ENCODE measurements around the gene SIGLEC9. TPM values are rescaled to one million over a fixed set of nuclear protein-coding genes. Genes with fewer than 3 reads are reported as not detected.

The SIGLEC9 gene
- total RNA-seq, 1 experiment from 2014 or later: not detected

DNA sequence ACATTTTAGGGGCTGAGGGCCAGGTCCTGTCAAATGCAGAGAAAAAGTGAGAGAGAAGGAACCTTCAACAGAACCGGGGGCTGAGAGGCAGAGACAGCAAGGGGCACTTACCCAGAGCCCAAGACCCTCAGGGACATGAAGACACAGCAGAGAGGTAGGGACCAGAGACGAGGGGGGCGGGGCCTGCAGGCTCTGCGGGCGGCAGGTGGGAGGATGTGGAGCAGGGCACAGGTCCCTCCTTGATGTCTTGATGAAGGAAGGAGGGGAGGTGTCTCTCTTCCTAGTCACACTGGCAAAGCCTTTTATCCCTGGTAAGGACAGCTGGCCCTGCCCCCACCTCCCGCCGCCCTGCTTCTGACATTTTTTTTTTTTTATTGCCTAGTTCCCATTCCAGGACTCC is 42.1 kb upstream of the SIGLEC9 start, which contains the start of gene KLK14:
KLK14 (minus strand) TSS at position 277 of the 400 bp plus-strand sequence; CDS start at position 4, 273 bp downstream.
- Histone ChIP-seq H3K79me2 (ENCODE audit: insufficient read depth, low read length) (no peaks in the 10 kb centered on the region), H3K27me3 (ENCODE audit: insufficient read depth, low read length) (no peaks in the 10 kb centered on the region), H4K20me1 (ENCODE audit: insufficient read depth) (no peaks in the 10 kb centered on the region), H2AFZ (ENCODE audit: low read depth, low read length, poor library complexity, severe bottlenecking) (no peak within 1 kb of the TSS), H3K4me2 (ENCODE audit: low read length) (no peak within 1 kb of the TSS), H3K9ac (ENCODE audit: low read length) (no peak within 1 kb of the TSS), H3K9me3 (ENCODE audit: control insufficient read depth in 1 of 2, insufficient read depth in 1 of 2, low read depth in 1 of 2, low read length in 2 of 2) (no peaks in the 10 kb centered on the region), H3K9me2 (ENCODE audit: insufficient read depth) (no peaks in the 10 kb centered on the region), H3K4me1 (ENCODE audit: control insufficient read depth in 1 of 2, insufficient read depth in 2 of 2, low read length in 2 of 2) (no peaks in the 10 kb centered on the region), H3K4me3 (replicated peaks in 1 of 2; ENCODE audit: low read depth in 1 of 2, low read length in 2 of 2) (no peak within 1 kb of the TSS), H3K27ac (ENCODE audit: low read depth, low read length) (no peak within 1 kb of the TSS), H3K36me3 (ENCODE audit: control insufficient read depth in 1 of 2, insufficient read depth in 2 of 2, low read length in 2 of 2) (no peaks in the 10 kb centered on the region)
- TF ChIP-seq CEBPB (IDR thresholded peaks at IDR 0.05; ENCODE audit: low read depth) (no peak), ATF3 (IDR thresholded peaks at IDR 0.05) (no peak)
- no TSS peak for BruUV-seq (replicated peaks)
- RAD21 ChIA-PET (ENCODE audit: low non-redundant PET in 1 of 2, low total read pairs in 2 of 2, uncharacterized antibody in 2 of 2, unreplicated experiment in 2 of 2): no interaction called here
- DNase-seq (ENCODE audit: low read depth, low spot score) (no peak), ATAC-seq (no peak)
- intact Hi-C loops (cut with micrococcal nuclease): no loop called here
- POLR2A ChIA-PET: no interaction called here
- CTCF ChIA-PET: no interaction called here

DNA sequence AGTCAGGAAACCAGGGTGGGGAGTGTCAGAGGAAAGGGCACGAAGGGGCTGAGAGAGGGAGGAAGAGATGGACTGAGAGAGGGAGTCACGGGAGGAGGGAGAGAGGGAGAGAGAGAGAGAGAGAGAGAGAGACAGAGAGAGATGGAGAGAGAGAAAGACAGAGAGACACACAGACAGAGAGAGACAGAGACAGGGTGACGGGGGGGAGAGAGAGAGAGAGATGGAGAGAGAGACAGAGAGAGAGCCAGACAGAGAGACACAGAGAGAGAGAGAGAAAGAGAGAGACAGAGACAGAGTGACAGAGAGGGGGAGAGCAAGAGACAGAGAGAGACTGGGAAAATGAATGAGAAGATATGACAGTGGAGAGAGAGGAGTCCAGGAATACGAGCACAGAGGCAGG is 41.5 kb upstream of the SIGLEC9 start:
- Histone ChIP-seq H3K4me1 (ENCODE audit: control insufficient read depth in 1 of 2, insufficient read depth in 2 of 2, low read length in 2 of 2) (no peaks in the 10 kb centered on the region), H3K4me2 (ENCODE audit: low read length) (no peak overlapping the region), H2AFZ (ENCODE audit: low read depth, low read length, poor library complexity, severe bottlenecking) (no peak overlapping the region), H3K27ac (ENCODE audit: low read depth, low read length) (no peak overlapping the region), H3K9me2 (ENCODE audit: insufficient read depth) (no peaks in the 10 kb centered on the region), H3K27me3 (ENCODE audit: insufficient read depth, low read length) (no peaks in the 10 kb centered on the region), H3K36me3 (ENCODE audit: control insufficient read depth in 1 of 2, insufficient read depth in 2 of 2, low read length in 2 of 2) (no peaks in the 10 kb centered on the region), H3K4me3 (replicated peaks in 1 of 2; ENCODE audit: low read depth in 1 of 2, low read length in 2 of 2) (no peak overlapping the region), H3K9ac (ENCODE audit: low read length) (no peak overlapping the region), H4K20me1 (ENCODE audit: insufficient read depth) (no peaks in the 10 kb centered on the region), H3K9me3 (ENCODE audit: control insufficient read depth in 1 of 2, insufficient read depth in 1 of 2, low read depth in 1 of 2, low read length in 2 of 2) (no peaks in the 10 kb centered on the region), H3K79me2 (ENCODE audit: insufficient read depth, low read length) (no peaks in the 10 kb centered on the region)
- ChIA-PET CTCF (no interaction called here), RAD21 (ENCODE audit: low non-redundant PET in 1 of 2, low total read pairs in 2 of 2, uncharacterized antibody in 2 of 2, unreplicated experiment in 2 of 2) (no interaction called here), POLR2A (no interaction called here)
- intact Hi-C loops (cut with micrococcal nuclease): no loop called here
- TF ChIP-seq YY1 (IDR thresholded peaks at IDR 0.05; ENCODE audit: extremely low read depth, insufficient replicate concordance, low read depth, low read length): no peak
- TF ChIP-seq RAD21 (IDR thresholded peaks at IDR 0.05; ENCODE audit: low read depth): no peak
- no peak for TF ChIP-seq EGR1 (IDR thresholded peaks at IDR 0.05; ENCODE audit: low read depth)
- no peak for TF ChIP-seq EZH2 (IDR thresholded peaks at IDR 0.05)
- TF ChIP-seq MAX (IDR thresholded peaks at IDR 0.05): no peak
- TF ChIP-seq, protein P1, sequence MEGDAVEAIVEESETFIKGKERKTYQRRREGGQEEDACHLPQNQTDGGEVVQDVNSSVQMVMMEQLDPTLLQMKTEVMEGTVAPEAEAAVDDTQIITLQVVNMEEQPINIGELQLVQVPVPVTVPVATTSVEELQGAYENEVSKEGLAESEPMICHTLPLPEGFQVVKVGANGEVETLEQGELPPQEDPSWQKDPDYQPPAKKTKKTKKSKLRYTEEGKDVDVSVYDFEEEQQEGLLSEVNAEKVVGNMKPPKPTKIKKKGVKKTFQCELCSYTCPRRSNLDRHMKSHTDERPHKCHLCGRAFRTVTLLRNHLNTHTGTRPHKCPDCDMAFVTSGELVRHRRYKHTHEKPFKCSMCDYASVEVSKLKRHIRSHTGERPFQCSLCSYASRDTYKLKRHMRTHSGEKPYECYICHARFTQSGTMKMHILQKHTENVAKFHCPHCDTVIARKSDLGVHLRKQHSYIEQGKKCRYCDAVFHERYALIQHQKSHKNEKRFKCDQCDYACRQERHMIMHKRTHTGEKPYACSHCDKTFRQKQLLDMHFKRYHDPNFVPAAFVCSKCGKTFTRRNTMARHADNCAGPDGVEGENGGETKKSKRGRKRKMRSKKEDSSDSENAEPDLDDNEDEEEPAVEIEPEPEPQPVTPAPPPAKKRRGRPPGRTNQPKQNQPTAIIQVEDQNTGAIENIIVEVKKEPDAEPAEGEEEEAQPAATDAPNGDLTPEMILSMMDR (IDR thresholded peaks at IDR 0.05 in 2 of 3, conservative IDR thresholded peaks at IDR 0.05 in 1 of 3; ENCODE audit: borderline replicate concordance in 1 of 3, insufficient read depth in 1 of 3, low read depth in 2 of 3, low read length in 2 of 3): no peak
- no peak for TF ChIP-seq POLR2A (IDR thresholded peaks at IDR 0.05; ENCODE audit: borderline replicate concordance, extremely low read depth, insufficient read depth, insufficient read length)
- no peak for TF ChIP-seq CBX3 (IDR thresholded peaks at IDR 0.05; ENCODE audit: low read depth)
- TF ChIP-seq EZH2phosphoT487 (IDR thresholded peaks at IDR 0.05; ENCODE audit: borderline replicate concordance): no peak
- no peak for TF ChIP-seq ZNF274 (IDR thresholded peaks at IDR 0.05; ENCODE audit: low read depth, low read length)
- TF ChIP-seq SRF (IDR thresholded peaks at IDR 0.05; ENCODE audit: low read depth): no peak
- TF ChIP-seq, protein P2, sequence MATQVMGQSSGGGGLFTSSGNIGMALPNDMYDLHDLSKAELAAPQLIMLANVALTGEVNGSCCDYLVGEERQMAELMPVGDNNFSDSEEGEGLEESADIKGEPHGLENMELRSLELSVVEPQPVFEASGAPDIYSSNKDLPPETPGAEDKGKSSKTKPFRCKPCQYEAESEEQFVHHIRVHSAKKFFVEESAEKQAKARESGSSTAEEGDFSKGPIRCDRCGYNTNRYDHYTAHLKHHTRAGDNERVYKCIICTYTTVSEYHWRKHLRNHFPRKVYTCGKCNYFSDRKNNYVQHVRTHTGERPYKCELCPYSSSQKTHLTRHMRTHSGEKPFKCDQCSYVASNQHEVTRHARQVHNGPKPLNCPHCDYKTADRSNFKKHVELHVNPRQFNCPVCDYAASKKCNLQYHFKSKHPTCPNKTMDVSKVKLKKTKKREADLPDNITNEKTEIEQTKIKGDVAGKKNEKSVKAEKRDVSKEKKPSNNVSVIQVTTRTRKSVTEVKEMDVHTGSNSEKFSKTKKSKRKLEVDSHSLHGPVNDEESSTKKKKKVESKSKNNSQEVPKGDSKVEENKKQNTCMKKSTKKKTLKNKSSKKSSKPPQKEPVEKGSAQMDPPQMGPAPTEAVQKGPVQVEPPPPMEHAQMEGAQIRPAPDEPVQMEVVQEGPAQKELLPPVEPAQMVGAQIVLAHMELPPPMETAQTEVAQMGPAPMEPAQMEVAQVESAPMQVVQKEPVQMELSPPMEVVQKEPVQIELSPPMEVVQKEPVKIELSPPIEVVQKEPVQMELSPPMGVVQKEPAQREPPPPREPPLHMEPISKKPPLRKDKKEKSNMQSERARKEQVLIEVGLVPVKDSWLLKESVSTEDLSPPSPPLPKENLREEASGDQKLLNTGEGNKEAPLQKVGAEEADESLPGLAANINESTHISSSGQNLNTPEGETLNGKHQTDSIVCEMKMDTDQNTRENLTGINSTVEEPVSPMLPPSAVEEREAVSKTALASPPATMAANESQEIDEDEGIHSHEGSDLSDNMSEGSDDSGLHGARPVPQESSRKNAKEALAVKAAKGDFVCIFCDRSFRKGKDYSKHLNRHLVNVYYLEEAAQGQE (IDR thresholded peaks at IDR 0.05; ENCODE audit: low read depth): no peak
- no peak for ATAC-seq
- no TSS peak for BruUV-seq (replicated peaks)
- DNase-seq (ENCODE audit: low read depth, low spot score): no peak

Data from HCT116 (cell line).